Liver (tissue), 3 donors: Measurements from ENCODE around the gene LIG1.

Experiments used
- CTCF ChIP-seq: fragments of 150-350 bp; IDR thresholded peaks from 2 replicates; pipeline ENCODE4 v1.5.1; 2017; ENCODE audit warnings: improper control_type of control experiment, low read depth, low read length; ENCODE audit not compliant: missing input control
- EGR1 ChIP-seq, 2 donors: IDR thresholded peaks; 2 replicates each; pipeline ENCODE4 v1.6.1; 2016 to 2018; ENCODE audit warnings: antibody characterized with exemption in 2 of 2, low read depth in 2 of 2
- GABPA ChIP-seq, 2 donors: IDR thresholded peaks in 1 of 2; conservative IDR thresholded peaks in 1 of 2; 2 replicates each; pipeline ENCODE4 v1.6.1; 2016; ENCODE audit warnings: antibody characterized with exemption in 2 of 2, mild to moderate bottlenecking in 1 of 2, moderate library complexity in 1 of 2
- HNF4A ChIP-seq, 2 donors: conservative IDR thresholded peaks; 2 replicates each; pipeline ENCODE4 v1.6.1; 2016; ENCODE audit warnings: antibody characterized with exemption in 2 of 2, mild to moderate bottlenecking in 2 of 2
- NR2F2 ChIP-seq: IDR thresholded peaks from 2 replicates; pipeline ENCODE4 v1.6.1; 2016; ENCODE audit warnings: antibody characterized with exemption
- RAD21 ChIP-seq, 2 donors: IDR thresholded peaks; 2 replicates each; pipeline ENCODE4 v1.6.1; 2016; ENCODE audit warnings: antibody characterized with exemption in 2 of 2, mild to moderate bottlenecking in 2 of 2
- REST ChIP-seq: IDR thresholded peaks from 2 replicates; pipeline ENCODE4 v1.6.1; 2016; ENCODE audit warnings: antibody characterized with exemption, mild to moderate bottlenecking
- TAF1 ChIP-seq: conservative IDR thresholded peaks from 2 replicates; pipeline ENCODE4 v1.6.1; 2016; ENCODE audit warnings: antibody characterized with exemption, mild to moderate bottlenecking
- YY1 ChIP-seq: IDR thresholded peaks from 2 replicates; pipeline ENCODE4 v1.6.1; 2016; ENCODE audit warnings: antibody characterized with exemption, mild to moderate bottlenecking
- ZBTB33 ChIP-seq: IDR thresholded peaks from 2 replicates; pipeline ENCODE4 v1.6.1; 2016; ENCODE audit warnings: antibody characterized with exemption
- donor health status: healthy.
- donor health status: healthy.

- no peak for TF ChIP-seq CTCF
- no peak for TF ChIP-seq EGR1 (IDR thresholded peaks at IDR 0.05; ENCODE audit: low read depth in 2 of 2)
- no peak for TF ChIP-seq GABPA (IDR thresholded peaks at IDR 0.05 in 1 of 2, conservative IDR thresholded peaks at IDR 0.05 in 1 of 2)
- no peak for TF ChIP-seq ZBTB33
- TF ChIP-seq YY1, result no peak
- TF ChIP-seq REST, result no peak
- TF ChIP-seq RAD21 (IDR thresholded peaks at IDR 0.05), result no peak
- TF ChIP-seq NR2F2, result no peak
- TF ChIP-seq HNF4A (conservative IDR thresholded peaks at IDR 0.05), result no peak
- no peak for TF ChIP-seq TAF1
Measured at GRCh38 chr19:48111280-48111679, 58.9 kb downstream of the LIG1 start.
